Right cardiac atrium (tissue), 5 donors: ENCODE data around the gene PLXNA2. TPM values are rescaled to one million over a fixed set of nuclear protein-coding genes. Genes with fewer than 3 reads are reported as not detected.
A peak's percentile ranks its signal among the peaks of the same experiment; 100 is the strongest.

Source experiments
- ATAC-seq, 2 donors: fragments of 200-7000 bp; cut with Tn5 transposase; one replicate each; pipeline versions ENCODE4 v1.8.0 to v1.9.1; 2020; ENCODE audit warnings: moderate library complexity in 2 of 2, mild to moderate bottlenecking in 1 of 2
- DNase-seq, 3 donors: peaks; one replicate each; pipeline ENCODE4 v3.0.0-alpha.2; 2020
- H3K27ac ChIP-seq: one replicate; pipeline ENCODE4 v1.5.1; 2013; ENCODE audit warnings: mild to moderate bottlenecking, low read length, control low read depth, moderate library complexity
- H3K27me3 ChIP-seq: one replicate; pipeline ENCODE4 v1.6.1; 2013; ENCODE audit not compliant: control insufficient read depth, insufficient read depth
- H3K4me1 ChIP-seq: one replicate; pipeline ENCODE4 v1.6.1; 2013; ENCODE audit warnings: low read length; ENCODE audit not compliant: control insufficient read depth, insufficient read depth
- H3K4me3 ChIP-seq: one replicate; pipeline ENCODE4 v1.5.1; 2013; ENCODE audit warnings: low read length, control low read depth
- H3K9me3 ChIP-seq: one replicate; pipeline ENCODE4 v1.6.1; 2013; ENCODE audit warnings: low read length; ENCODE audit not compliant: control insufficient read depth
- WGBS: extraction: QIAGEN DNeasy Blood & Tissue Kit; methylation state at CpG from one replicate; pipeline ENCODE4 v1.1.7; 2013; 5-methylcytosine and 5-hydroxymethylcytosine counted together
- intact Hi-C, 4 donors: fragments of 100-400 bp; cut with DNase I; formaldehyde crosslinking; loops; one replicate each; pipeline versions ENCODE4 v1.11.0 to v1.14.0; 2022 to 2023
- polyA plus RNA-seq: library from polyadenylated mRNA; stranded (reverse); fragments of 200-250 nt; gene quantifications from one replicate; pipeline ENCODE4 v1.2.3, GENCODE V29; 2013
- total RNA-seq, 4 donors: library from RNA; stranded (reverse); fragmentation: NEBNext Ultra II Directional; extraction: Animal tissue kit (Norgen Biotek cat#: 25700); gene quantifications; one replicate each; pipeline ENCODE4 v1.2.1, GENCODE V29; 2021
- donor health status: healthy with polysubstance abuse.
- donor health status: DM: no; HTN: yes; CAD: no.
- donor health status: DM: no; HTN: no; CAD: no.
- donor health status: DM: no; HTN: yes; CAD: no; lungs with severe emphysema.
- donor health status: DM: yes; HTN: yes; CAD: no.

The PLXNA2 gene
- total and polyA plus RNA-seq, 5 donors: 7.3 to 26.6 (median 16.4) TPM

DNA sequence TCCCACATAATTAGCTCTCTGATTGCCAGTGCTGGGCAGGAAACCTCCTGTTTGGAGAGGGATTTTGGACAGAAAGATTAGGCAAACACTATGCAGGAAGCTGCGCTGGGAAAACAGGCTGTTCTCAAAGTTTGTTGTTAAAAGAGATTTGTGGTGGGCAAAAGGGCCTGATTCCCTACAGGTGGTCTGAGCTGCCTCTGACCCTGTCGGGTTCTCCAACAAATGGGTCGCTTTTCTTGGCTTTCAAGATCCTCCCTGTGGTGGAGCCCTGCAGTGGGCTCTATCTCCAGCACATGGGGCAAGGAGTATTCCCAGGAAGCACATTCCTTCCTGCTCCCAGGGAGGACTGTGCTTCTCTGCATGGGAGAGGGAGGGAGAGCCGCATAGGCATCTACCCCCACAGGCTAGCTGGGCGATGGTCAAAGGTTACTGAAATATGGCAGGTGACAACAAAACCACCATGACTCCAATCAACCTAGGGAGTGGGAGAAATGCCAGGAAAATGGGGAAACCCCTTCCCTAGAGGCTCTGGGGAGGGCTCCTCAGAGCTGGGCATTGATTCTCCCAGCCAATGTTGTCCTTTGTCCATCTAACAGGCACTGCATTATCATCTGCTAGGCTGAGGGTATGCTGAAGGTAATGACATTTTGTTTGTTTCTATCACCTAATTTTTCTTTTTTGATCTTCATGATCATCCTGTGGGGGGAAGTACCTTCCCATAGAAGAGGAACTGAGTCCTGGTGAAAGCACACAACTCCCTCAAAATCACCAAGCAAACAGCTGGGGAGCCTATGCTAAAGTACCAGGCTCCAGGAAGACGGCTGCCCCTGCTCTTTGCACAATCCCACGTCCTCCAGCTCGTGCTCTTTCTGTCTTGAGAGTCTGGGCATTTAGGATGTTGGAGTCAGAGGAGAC lies 85.3 kb downstream of the PLXNA2 start:
- no peaks in the 10 kb centered on the region for H3K9me3 ChIP-seq
- H3K27ac ChIP-seq: peak overlapping the region; percentile 48
- ATAC-seq (peak; percentile 18 to 45), DNase-seq (no peak)
- no peak overlapping the region for H3K4me3 ChIP-seq
- H3K4me1 ChIP-seq: peaks cover 35% of the 10 kb centered on the region
- intact Hi-C loops: loop anchor here in 1 of 4 donors (10.0 kb wide), 1 partner anchor 86 kb away; the partner anchor contains the start of gene PLXNA2
- no peaks in the 10 kb centered on the region for H3K27me3 ChIP-seq
- 51% methylated on average over 8 of the region's 8 CpGs for WGBS

DNA sequence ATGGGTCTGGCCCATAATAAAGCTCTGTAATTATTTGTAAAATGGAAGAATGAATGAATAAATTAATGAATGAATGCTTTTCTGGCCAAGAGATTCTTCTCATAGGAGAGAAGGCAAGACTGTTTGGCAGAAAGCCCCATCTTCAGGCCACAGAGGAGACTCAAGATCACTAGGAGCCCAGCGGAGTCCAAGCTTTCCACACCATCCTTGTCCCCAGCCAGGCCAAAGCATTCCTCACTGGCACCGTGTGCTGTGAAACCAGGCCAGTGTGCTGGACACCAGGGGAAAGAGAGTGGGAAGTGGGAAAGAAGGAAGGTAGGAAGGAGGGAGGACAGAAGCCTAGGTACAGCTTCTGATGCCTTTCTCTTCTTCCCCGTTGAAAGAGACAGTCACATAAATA lies 86.4 kb downstream of the PLXNA2 start:
- DNase-seq: peak; percentile 44 to 75 (median 69)
- WGBS: 71% methylated on average over 3 of the region's 3 CpGs
- peak overlapping the region; percentile 54 for H3K27ac ChIP-seq

DNA sequence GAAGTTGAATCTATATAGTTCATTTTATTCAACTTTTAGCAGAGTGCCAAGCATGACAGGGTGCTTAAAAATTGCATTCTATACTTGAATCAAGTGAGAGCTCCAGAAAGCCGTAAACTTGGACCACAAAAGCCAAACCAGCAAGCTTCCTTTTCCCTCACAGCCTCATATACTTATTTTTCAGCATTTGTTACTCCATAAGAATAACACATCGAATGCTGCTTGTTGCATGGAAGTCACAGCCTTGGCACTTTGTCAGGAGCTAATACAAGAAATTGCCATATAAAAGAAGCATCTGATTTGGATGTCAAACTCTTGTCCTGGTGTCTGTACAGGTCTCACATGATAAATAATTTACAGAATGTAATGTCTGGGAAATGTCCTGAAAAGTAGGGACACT lies 87.4 kb downstream of the PLXNA2 start:
- DNase-seq: no peak
- Histone ChIP-seq H3K27ac (no peak overlapping the region), H3K4me3 (no peak overlapping the region), H3K9me3 (no peaks in the 10 kb centered on the region), H3K27me3 (no peaks in the 10 kb centered on the region), H3K4me1 (peaks cover 34% of the 10 kb centered on the region)
- 80% methylated on average over 2 of the region's 2 CpGs for WGBS
- ATAC-seq: no peak
- intact Hi-C loops: loop anchor here in 1 of 4 donors (10.0 kb wide), 1 partner anchor 88 kb away; the partner anchor contains the start of gene PLXNA2

More for the DNA sequence above, 86.4 kb downstream of the PLXNA2 start:
- ATAC-seq: peak in 1 of 2 donors; percentile 17
- no peaks in the 10 kb centered on the region for H3K9me3 ChIP-seq
- H3K4me1 ChIP-seq: peaks cover 35% of the 10 kb centered on the region
- intact Hi-C loops: loop anchor here in 1 of 4 donors (10.0 kb wide), 1 partner anchor 87 kb away; the partner anchor contains the start of gene PLXNA2
- H3K27me3 ChIP-seq: no peaks in the 10 kb centered on the region
- no peak overlapping the region for H3K4me3 ChIP-seq

DNA sequence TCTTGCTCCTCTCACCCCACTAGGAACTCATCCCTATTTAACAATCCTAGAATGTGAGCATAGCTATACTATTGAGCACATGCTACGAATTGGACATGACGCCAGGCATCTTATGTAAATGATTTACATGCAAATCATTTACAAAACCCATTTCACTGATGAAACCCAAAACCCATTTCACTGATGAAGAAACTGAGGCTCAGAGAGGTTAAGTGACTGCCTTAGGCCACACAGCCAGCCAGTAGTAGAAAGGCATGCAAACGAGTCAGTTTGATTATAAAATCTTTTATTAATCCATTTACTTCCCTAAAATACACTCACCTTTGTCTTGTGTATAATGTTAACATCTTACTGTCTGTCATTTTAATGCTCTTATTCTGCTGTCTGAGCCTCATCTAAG lies 87.9 kb downstream of the PLXNA2 start:
- no peak for ATAC-seq
- DNase-seq: no peak
- 92% methylated on average over 3 of the region's 3 CpGs for WGBS
- no peak overlapping the region for H3K4me3 ChIP-seq
- H3K27ac ChIP-seq: no peak overlapping the region
- intact Hi-C loops: loop anchor here in 1 of 4 donors (10.0 kb wide), 1 partner anchor 88 kb away; the partner anchor contains the start of gene PLXNA2
- H3K9me3 ChIP-seq: no peaks in the 10 kb centered on the region
- H3K4me1 ChIP-seq: peaks cover 33% of the 10 kb centered on the region
- H3K27me3 ChIP-seq: no peaks in the 10 kb centered on the region

DNA sequence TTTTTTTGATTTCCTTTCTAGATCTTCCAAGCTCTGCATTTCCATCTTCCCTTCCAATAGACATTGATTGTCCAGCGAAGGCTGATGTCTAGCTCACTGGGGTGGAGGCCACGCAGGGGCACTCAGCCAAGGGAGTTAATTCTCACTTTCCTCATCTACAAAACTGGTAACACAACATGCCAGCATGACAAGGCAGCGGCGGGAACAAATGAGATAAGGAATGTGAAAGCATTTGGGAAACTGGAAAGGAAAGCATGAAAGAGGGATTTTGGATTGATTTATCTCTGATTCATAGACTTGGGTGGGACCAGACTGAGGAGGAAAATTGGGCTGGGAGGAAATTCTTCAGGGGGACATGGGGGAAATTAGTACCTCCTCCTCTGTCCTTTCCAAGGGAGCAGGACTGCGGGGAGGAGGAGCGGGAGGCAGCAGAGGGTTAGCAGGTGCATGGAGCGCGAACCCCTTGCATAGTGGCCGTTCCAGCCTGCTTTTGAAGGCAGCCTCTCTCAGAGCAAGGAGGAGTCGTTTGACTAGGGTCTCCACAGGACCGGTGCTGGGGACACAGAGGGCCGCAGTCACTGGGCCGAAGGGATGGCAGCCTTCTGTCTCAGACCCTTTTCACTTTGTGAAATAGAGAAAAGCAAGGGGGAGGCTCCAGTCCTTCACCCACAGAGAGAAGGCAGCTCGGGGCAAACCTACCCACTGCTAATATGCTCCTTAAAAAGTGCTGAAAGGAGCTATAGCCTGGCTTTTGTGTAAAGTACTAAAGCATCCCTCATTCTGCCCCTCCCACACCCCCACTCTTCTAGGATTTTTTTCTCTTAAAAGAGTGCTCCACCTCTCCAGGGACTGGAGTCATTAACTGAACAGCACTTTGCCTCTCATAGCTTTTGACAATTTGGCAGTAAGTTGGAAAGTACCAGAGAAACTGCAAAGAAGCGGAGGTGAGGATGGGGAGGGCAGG lies 89.2 kb downstream of the PLXNA2 start:
- Histone ChIP-seq H3K4me1 (peaks cover 33% of the 10 kb centered on the region), H3K9me3 (no peaks in the 10 kb centered on the region), H3K27ac (no peak overlapping the region), H3K4me3 (no peak overlapping the region), H3K27me3 (no peaks in the 10 kb centered on the region)
- WGBS: 66% methylated on average over 15 of the region's 15 CpGs
- ATAC-seq (peak; percentile 51 to 56), DNase-seq (peak; percentile 77 to 91 (median 80))
- intact Hi-C loops: loop anchor here in 1 of 4 donors (10.0 kb wide), 1 partner anchor 90 kb away; the partner anchor contains the start of gene PLXNA2

DNA sequence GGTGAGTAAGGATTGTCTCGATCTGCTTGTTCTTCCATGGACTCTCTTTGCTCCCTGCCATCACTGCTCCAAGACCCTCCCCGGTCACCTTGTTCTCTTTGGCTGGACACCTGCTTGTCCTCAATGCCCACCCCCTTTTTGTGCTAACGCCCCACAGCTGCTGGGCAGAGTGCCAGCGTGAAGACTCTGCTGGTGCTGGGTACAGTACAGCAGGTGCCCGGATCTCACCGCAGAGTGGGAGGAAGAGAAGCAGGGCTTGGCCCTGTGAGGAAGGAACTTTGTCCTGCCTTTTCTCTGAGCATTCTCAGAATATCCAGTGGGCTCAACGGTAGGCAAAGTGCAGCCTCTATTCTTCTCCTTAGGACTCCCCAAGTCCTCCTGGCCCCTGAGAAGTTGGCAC lies 90.1 kb downstream of the PLXNA2 start:
- WGBS: 36% methylated on average over 7 of the region's 7 CpGs
- H3K4me3 ChIP-seq: no peak overlapping the region
- ATAC-seq (no peak), DNase-seq (no peak)
- no peaks in the 10 kb centered on the region for H3K27me3 ChIP-seq
- no peak overlapping the region for H3K27ac ChIP-seq
- H3K4me1 ChIP-seq: peaks cover 28% of the 10 kb centered on the region
- no peaks in the 10 kb centered on the region for H3K9me3 ChIP-seq
- intact Hi-C loops: loop anchor here in 1 of 4 donors (10.0 kb wide), 1 partner anchor 91 kb away; the partner anchor contains the start of gene PLXNA2

DNA sequence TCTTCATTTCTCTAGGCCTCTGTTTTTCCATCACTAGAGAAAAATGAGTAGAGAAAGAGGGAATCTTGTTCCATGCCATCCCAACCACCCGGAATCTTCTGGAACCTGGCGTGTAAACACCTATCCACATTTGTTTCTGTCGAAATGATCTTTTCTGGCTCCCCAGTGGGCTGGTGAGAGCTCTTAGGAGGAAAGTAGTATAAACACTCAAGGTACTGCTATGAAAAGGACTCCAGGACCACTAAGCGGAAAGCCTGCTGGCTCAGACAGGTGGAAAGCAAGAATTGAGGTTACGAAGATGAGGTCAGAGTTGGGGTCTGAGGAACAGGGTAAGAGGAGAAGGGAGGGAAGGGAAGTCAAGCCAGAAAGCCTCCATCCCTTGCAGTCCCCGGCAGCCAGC lies 90.8 kb downstream of the PLXNA2 start:
- 97% methylated on average over 6 of the region's 6 CpGs for WGBS
- Histone ChIP-seq H3K27ac (no peak overlapping the region), H3K4me1 (peaks cover 22% of the 10 kb centered on the region), H3K9me3 (no peaks in the 10 kb centered on the region), H3K27me3 (no peaks in the 10 kb centered on the region), H3K4me3 (no peak overlapping the region)
- intact Hi-C loops: loop anchor here in 1 of 4 donors (10.0 kb wide), 1 partner anchor 91 kb away; the partner anchor contains the start of gene PLXNA2
- DNase-seq (no peak), ATAC-seq (no peak)

DNA sequence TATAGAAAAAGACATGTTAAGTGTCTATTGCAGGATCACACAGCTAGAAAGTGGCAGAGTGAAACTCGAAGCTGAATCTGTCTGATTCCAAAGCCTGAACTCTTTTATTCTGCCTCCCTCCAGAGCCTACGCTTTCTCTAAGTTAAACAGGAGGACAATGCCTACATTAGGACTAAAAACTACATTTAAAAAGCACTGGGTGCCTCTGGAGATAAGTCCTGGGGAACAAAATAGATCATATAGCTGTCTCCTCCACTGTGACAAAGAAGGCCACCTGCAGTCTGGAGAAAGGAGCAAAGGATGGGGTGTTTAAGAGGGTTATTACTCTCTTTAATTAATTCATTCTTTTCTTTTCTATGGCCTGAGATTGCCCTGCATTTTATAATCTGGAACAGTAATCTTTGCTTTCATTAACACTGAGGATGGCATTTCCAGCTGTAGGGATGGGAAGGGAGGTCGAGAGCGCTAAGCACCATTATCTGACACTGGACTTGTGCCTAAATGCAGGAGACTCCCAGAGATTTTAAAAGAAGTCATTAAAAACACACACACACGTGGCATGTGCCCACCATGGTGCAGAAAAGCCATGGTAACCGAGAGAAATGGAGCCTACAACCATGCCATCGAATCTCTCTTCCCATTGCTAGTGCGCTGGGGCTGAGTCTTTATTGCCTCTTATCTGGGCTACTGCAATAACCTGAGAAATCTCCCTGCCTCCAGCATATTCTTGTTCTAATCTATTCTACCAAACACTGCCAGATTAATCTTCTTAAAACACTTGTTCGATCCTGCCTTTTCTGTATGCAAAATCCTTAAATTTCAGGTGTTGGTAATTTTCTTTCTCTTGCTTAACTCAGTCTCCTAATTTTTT lies 92.2 kb downstream of the PLXNA2 start:
- Histone ChIP-seq H3K9me3 (no peaks in the 10 kb centered on the region), H3K4me1 (peaks cover 19% of the 10 kb centered on the region), H3K27me3 (no peaks in the 10 kb centered on the region), H3K27ac (no peak overlapping the region), H3K4me3 (no peak overlapping the region)
- ATAC-seq (no peak), DNase-seq (no peak)
- WGBS: 84% methylated on average over 9 of the region's 9 CpGs
- intact Hi-C loops: loop anchor here in 1 of 4 donors (10.0 kb wide), 1 partner anchor 93 kb away; the partner anchor contains the start of gene PLXNA2

DNA sequence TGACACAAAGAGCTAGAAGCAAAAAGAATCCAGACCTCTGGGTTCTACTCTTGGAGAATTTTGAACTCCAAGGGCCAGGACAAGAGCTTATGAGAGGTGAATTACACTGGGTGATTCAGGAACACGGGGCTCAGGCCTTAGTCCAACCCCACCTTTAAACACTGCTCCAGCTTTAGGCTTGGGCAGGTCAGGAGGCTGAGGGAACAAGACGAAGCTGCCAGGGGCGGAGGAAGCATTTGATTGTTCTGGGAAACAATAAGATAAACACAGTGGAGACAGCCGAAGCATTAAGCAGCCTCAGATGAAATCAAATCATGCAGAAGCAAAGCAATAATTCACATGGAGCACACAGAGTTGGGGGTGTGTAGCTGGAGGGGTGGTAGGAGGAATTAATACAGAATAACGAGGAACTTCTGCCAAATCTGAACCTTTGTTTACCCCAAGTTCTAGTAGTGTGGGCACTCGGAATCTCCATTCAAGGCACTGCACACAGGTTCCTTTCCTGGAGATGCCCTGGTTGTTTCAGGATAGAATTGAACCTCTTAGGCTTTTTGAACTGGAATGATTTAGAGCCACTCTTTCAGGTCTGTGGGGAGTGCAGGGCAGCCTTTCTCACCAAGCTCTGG lies 93.2 kb downstream of the PLXNA2 start:
- ATAC-seq: peak in 1 of 2 donors; percentile 56
- peak in 1 of 3 donors; percentile 57 for DNase-seq
- Histone ChIP-seq H3K9me3 (no peaks in the 10 kb centered on the region), H3K27ac (no peak overlapping the region), H3K4me1 (peaks cover 19% of the 10 kb centered on the region), H3K27me3 (no peaks in the 10 kb centered on the region), H3K4me3 (no peak overlapping the region)
- intact Hi-C loops: loop anchor here in 1 of 4 donors (10.0 kb wide), 1 partner anchor 94 kb away; the partner anchor contains the start of gene PLXNA2
- WGBS: 66% methylated on average over 6 of the region's 6 CpGs
